ENCODE measurements around the gene IL10RB.

DNA sequence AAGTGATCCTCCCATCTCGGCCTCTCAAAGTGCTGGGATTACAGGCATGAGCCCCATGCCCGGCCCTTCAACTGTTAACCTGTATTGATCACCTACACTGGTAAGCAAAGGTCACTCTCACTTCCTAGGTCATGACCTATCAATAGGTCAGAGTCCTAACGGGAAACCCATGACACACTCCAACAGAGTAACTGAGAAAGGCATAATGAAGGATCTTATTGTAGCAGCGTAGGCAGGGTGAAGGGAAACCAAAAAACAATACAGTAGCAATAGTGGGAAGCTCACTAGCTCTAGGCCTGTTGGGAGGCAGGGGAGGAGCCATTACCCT, 39.1 kb downstream of the IL10RB start:
- no peak for TF ChIP-seq POLR2A (IDR thresholded peaks at IDR 0.05)
- TF ChIP-seq, protein P1, sequence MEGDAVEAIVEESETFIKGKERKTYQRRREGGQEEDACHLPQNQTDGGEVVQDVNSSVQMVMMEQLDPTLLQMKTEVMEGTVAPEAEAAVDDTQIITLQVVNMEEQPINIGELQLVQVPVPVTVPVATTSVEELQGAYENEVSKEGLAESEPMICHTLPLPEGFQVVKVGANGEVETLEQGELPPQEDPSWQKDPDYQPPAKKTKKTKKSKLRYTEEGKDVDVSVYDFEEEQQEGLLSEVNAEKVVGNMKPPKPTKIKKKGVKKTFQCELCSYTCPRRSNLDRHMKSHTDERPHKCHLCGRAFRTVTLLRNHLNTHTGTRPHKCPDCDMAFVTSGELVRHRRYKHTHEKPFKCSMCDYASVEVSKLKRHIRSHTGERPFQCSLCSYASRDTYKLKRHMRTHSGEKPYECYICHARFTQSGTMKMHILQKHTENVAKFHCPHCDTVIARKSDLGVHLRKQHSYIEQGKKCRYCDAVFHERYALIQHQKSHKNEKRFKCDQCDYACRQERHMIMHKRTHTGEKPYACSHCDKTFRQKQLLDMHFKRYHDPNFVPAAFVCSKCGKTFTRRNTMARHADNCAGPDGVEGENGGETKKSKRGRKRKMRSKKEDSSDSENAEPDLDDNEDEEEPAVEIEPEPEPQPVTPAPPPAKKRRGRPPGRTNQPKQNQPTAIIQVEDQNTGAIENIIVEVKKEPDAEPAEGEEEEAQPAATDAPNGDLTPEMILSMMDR (IDR thresholded peaks at IDR 0.05) = no peak
